Naive B cell (primary cell): ENCODE results near the gene CUX1. TPM values are rescaled to one million over a fixed set of nuclear protein-coding genes. Genes with fewer than 3 reads are reported as not detected.
A peak's percentile ranks its signal among the peaks of the same experiment; 100 is the strongest.

Experiments
- ATAC-seq, 2 donors: fragments of 150-1000 bp; cut with Tn5 transposase; 2 replicates each; pipeline ENCODE4 v1.10.0; 2021; ENCODE audit warnings: low read depth in 2 of 2, mild to moderate bottlenecking in 2 of 2, moderate library complexity in 2 of 2
- DNase-seq: peaks from one replicate; pipeline ENCODE4 v3.0.0; 2022
- H3K27ac Mint-ChIP-seq, 6 donors: one replicate each; pipeline ENCODE4 v1.8.0; 2020 to 2022; ENCODE audit warnings: mild to moderate bottlenecking in 6 of 6, mixed read lengths in 6 of 6, moderate library complexity in 5 of 6, inconsistent platforms in 2 of 6
- H3K27me3 Mint-ChIP-seq, 3 donors: one replicate each; pipeline ENCODE4 v1.8.0; 2021 to 2022; ENCODE audit warnings: mixed read lengths in 3 of 3, mild to moderate bottlenecking in 1 of 3
- H3K36me3 Mint-ChIP-seq, 2 donors: one replicate each; pipeline ENCODE4 v1.8.0; 2020 to 2022; ENCODE audit warnings: mixed read lengths in 2 of 2, inconsistent platforms in 1 of 2, mild to moderate bottlenecking in 1 of 2
- H3K4me1 Mint-ChIP-seq, 3 donors: one replicate each; pipeline ENCODE4 v1.8.0; 2020 to 2022; ENCODE audit warnings: mixed read lengths in 3 of 3, inconsistent platforms in 1 of 3, mild to moderate bottlenecking in 1 of 3, moderate library complexity in 1 of 3
- H3K4me3 Mint-ChIP-seq, 8 donors: one replicate each; pipeline ENCODE4 v1.8.0; 2020 to 2022; ENCODE audit warnings: mild to moderate bottlenecking in 8 of 8, mixed read lengths in 8 of 8, moderate library complexity in 8 of 8, inconsistent platforms in 2 of 8
- H3K9me3 Mint-ChIP-seq, 7 donors: one replicate each; pipeline ENCODE4 v1.8.0; 2020 to 2022; ENCODE audit warnings: mixed read lengths in 7 of 7, mild to moderate bottlenecking in 5 of 7, inconsistent platforms in 2 of 7, moderate library complexity in 1 of 7
- polyA plus RNA-seq, 6 donors: library from polyadenylated mRNA; unstranded; fragments of 300-500 nt; fragmentation: Illumina TruSeq; gene quantifications; one replicate each; pipeline ENCODE4 v1.2.3, GENCODE V29; 2021; ENCODE audit warnings: low read depth in 6 of 6

CUX1 gene
- polyA plus RNA-seq, 6 donors from 2014 or later: 0.66 to 31.5 (median 14.5) TPM

GRCh38 chr7:102106625-102107024 lies 289.2 kb downstream of the CUX1 start:
- peaks cover 0 to 3% (median 0%) of the 10 kb centered on the region in 3 donors for H3K4me1 Mint-ChIP-seq
- H3K27ac Mint-ChIP-seq: peak overlapping the region in 1 of 6 donors; percentile 15
- ATAC-seq (no peak), DNase-seq (no peak)
- no peaks in the 10 kb centered on the region for H3K27me3 Mint-ChIP-seq
- no peak overlapping the region for H3K4me3 Mint-ChIP-seq
- H3K36me3 Mint-ChIP-seq: peaks cover 12 to 22% of the 10 kb centered on the region in 2 donors
- no peaks in the 10 kb centered on the region for H3K9me3 Mint-ChIP-seq

GRCh38 chr7:102107474-102108104 lies 290.2 kb downstream of the CUX1 start:
- Mint-ChIP-seq H3K36me3 (peaks cover 12 to 22% of the 10 kb centered on the region in 2 donors), H3K27me3 (no peaks in the 10 kb centered on the region)

GRCh38 chr7:102111061-102112041 lies 293.9 kb downstream of the CUX1 start:
- Mint-ChIP-seq H3K27me3 (no peaks in the 10 kb centered on the region), H3K27ac (no peak overlapping the region), H3K36me3 (peaks cover 19 to 20% of the 10 kb centered on the region in 2 donors), H3K4me1 (peaks cover 0 to 3% (median 0%) of the 10 kb centered on the region in 3 donors), H3K4me3 (no peak overlapping the region), H3K9me3 (no peaks in the 10 kb centered on the region)
- ATAC-seq: no peak
- no peak for DNase-seq

More at GRCh38 chr7:102107474-102108104, 290.2 kb downstream of the CUX1 start:
- H3K4me3 Mint-ChIP-seq: no peak overlapping the region
- no peaks in the 10 kb centered on the region for H3K9me3 Mint-ChIP-seq
- peaks cover 0 to 3% (median 0%) of the 10 kb centered on the region in 3 donors for H3K4me1 Mint-ChIP-seq
- H3K27ac Mint-ChIP-seq: peak overlapping the region in 2 of 6 donors; percentile 24 to 26
- ATAC-seq (no peak), DNase-seq (no peak)

- Mint-ChIP-seq H3K27me3 (no peaks in the 10 kb centered on the region), H3K27ac (no peak overlapping the region), H3K4me1 (no peaks in the 10 kb centered on the region), H3K9me3 (no peaks in the 10 kb centered on the region), H3K4me3 (no peak overlapping the region), H3K36me3 (peaks cover 25 to 26% of the 10 kb centered on the region in 2 donors)
- ATAC-seq (no peak), DNase-seq (no peak)
These were observed 297.8 kb downstream of the CUX1 start for GRCh38 chr7:102115181-102115580.

- Mint-ChIP-seq H3K4me1 (no peaks in the 10 kb centered on the region), H3K4me3 (peak overlapping the region in 1 of 8 donors; percentile 9), H3K36me3 (peaks cover 26 to 30% of the 10 kb centered on the region in 2 donors), H3K9me3 (no peaks in the 10 kb centered on the region), H3K27me3 (no peaks in the 10 kb centered on the region), H3K27ac (no peak overlapping the region)
- ATAC-seq (no peak), DNase-seq (no peak)
These were observed 298.5 kb downstream of the CUX1 start for GRCh38 chr7:102115931-102116330.

DNA sequence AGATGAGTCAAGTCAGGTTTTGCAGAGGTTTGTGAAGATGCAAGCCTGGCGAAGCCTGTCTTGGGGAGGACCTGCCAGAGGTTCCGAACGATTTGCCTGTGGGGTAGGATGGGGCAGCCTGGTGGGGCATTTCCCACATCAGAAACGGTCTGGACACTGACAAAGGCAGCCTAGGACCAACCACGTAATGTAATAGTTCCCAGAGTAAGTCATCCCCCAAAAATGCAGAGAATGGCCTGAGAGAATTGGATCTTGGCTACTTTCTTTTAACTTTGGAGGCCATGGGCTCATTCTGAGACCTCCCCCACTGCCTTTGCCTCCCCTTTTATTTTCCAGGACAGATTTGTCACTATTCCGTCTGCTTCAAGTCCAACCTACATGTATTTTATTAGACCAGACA lies 300.3 kb downstream of the CUX1 start:
- Mint-ChIP-seq H3K27ac (no peak overlapping the region), H3K4me3 (no peak overlapping the region), H3K36me3 (peaks cover 26 to 28% of the 10 kb centered on the region in 2 donors), H3K9me3 (no peaks in the 10 kb centered on the region), H3K4me1 (peaks cover 3 to 10% (median 8%) of the 10 kb centered on the region in 3 donors), H3K27me3 (no peaks in the 10 kb centered on the region)
- no peak for DNase-seq
- no peak for ATAC-seq

DNA sequence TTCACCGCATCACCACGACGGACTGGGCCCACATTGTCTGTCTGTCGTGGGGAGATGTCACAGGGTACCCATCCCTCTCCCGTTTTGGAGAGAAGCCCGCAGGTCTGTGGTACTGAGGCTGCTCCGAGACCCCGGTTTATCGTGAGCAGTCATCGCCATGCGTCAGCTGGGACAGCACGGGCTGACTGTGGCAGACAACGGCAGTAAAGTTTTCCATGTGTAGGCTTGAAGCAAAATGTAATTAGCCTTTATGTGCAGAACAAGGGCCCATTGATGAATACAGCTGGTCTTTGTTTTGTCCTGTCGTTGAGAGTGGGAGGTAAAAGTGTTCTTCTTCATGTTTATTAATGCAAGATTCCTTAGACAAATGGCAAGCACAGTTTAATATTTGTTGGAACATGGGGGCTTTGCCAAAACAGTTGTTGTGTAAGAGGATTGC lies 301.8 kb downstream of the CUX1 start:
- H3K27me3 Mint-ChIP-seq: no peaks in the 10 kb centered on the region

DNA sequence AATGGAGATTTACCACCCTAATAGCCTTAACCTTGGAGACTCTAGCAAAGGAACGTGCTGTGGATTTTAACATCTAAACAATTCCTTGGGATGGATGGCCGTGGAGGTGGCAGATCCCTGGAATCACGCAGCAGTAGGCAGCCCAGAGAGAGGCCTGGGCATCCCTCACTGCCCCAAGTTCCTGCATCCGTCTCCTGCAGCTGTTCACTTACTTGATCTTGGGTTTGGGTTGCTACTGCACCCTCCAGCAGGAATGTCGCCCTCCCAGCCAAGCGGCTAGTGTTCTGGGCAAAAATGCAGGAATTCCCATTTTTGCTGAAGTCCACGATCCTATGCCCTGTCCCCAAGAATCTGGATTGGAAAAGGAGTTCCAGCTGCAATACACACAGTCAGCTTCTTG lies 302.5 kb downstream of the CUX1 start:
- H3K27ac Mint-ChIP-seq: no peak overlapping the region
- no peaks in the 10 kb centered on the region for H3K9me3 Mint-ChIP-seq
- H3K36me3 Mint-ChIP-seq: peaks cover 27 to 29% of the 10 kb centered on the region in 2 donors

More for the DNA sequence above, 301.8 kb downstream of the CUX1 start:
- Mint-ChIP-seq H3K9me3 (no peaks in the 10 kb centered on the region), H3K36me3 (peaks cover 26 to 27% of the 10 kb centered on the region in 2 donors), H3K4me1 (peaks cover 3 to 10% (median 8%) of the 10 kb centered on the region in 3 donors), H3K4me3 (no peak overlapping the region), H3K27ac (no peak overlapping the region)
- no peak for ATAC-seq
- DNase-seq: no peak

GRCh38 chr7:102120666-102121195 lies 303.3 kb downstream of the CUX1 start:
- DNase-seq (no peak), ATAC-seq (no peak)
- no peaks in the 10 kb centered on the region for H3K9me3 Mint-ChIP-seq
- H3K4me1 Mint-ChIP-seq: peaks cover 3 to 10% (median 8%) of the 10 kb centered on the region in 3 donors
- H3K36me3 Mint-ChIP-seq: peaks cover 21% of the 10 kb centered on the region in 2 donors
- H3K27me3 Mint-ChIP-seq: no peaks in the 10 kb centered on the region
- H3K4me3 Mint-ChIP-seq: no peak overlapping the region
- H3K27ac Mint-ChIP-seq: peak overlapping the region in 2 of 6 donors; percentile 41 to 59

More for the DNA sequence above, 302.5 kb downstream of the CUX1 start:
- ATAC-seq (no peak), DNase-seq (no peak)
- H3K27me3 Mint-ChIP-seq: no peaks in the 10 kb centered on the region
- H3K4me1 Mint-ChIP-seq: peaks cover 3 to 10% (median 8%) of the 10 kb centered on the region in 3 donors
- no peak overlapping the region for H3K4me3 Mint-ChIP-seq

DNA sequence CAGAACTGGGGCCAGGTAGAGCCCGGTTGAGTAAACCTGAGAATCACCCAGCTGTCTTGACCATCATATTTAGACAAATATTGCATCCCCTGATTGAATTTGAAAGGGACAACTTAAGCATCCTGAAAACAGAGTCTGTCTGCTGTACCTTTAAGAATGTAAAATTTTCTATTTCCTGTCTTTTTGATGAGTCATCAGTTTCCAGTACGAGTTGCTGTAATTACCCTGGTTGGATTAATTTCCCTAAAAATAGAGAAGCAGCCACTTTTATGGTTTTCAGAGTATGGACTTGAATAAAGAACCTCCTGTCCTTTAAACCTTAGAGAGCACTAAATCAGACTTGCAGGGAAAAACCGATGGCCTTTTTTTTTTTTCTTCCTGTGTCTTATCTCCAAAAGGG lies 304.6 kb downstream of the CUX1 start:
- Mint-ChIP-seq H3K27me3 (no peaks in the 10 kb centered on the region), H3K27ac (peak overlapping the region in 1 of 6 donors; percentile 15), H3K36me3 (peaks cover 8 to 12% of the 10 kb centered on the region in 2 donors), H3K4me1 (peaks cover 3 to 10% (median 8%) of the 10 kb centered on the region in 3 donors), H3K9me3 (no peaks in the 10 kb centered on the region), H3K4me3 (no peak overlapping the region)
- peak in 1 of 2 donors; percentile 20 for ATAC-seq
- DNase-seq: no peak

- H3K27ac Mint-ChIP-seq: no peak overlapping the region
- H3K4me3 Mint-ChIP-seq: no peak overlapping the region
- H3K27me3 Mint-ChIP-seq: no peaks in the 10 kb centered on the region
- peaks cover 6 to 10% (median 8%) of the 10 kb centered on the region in 3 donors for H3K4me1 Mint-ChIP-seq
- DNase-seq (no peak), ATAC-seq (no peak)
- H3K9me3 Mint-ChIP-seq: no peaks in the 10 kb centered on the region
- H3K36me3 Mint-ChIP-seq: peaks cover 8 to 10% of the 10 kb centered on the region in 2 donors
These were observed 307.7 kb downstream of the CUX1 start for GRCh38 chr7:102125127-102125596.

DNA sequence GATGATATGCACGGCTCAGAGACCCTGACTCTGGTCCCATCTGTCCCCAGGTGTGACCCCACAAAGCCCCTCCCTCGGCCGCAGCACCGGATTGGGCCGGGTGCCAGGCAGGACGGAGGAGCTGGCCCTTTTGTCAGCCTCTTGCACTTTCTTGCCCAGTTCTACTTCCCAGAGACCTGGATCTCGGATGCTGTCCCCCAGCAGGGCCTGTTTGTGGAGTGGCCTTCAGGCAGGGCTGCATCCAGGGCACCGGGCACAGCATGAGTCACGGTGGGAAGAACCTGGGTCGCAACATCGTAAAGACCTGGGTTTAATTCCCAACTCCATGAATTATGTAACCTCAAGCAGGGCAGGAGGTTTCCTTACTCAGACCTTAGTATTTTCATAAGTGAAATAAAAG lies 310.9 kb downstream of the CUX1 start:
- no peak overlapping the region for H3K27ac Mint-ChIP-seq
- no peaks in the 10 kb centered on the region for H3K9me3 Mint-ChIP-seq
- ATAC-seq (no peak), DNase-seq (no peak)
- H3K27me3 Mint-ChIP-seq: no peaks in the 10 kb centered on the region
- peaks cover 8 to 15% of the 10 kb centered on the region in 2 donors for H3K36me3 Mint-ChIP-seq
- H3K4me3 Mint-ChIP-seq: no peak overlapping the region
- peaks cover 6 to 8% (median 7%) of the 10 kb centered on the region in 3 donors for H3K4me1 Mint-ChIP-seq
